Measurements from ENCODE around the gene ART5.

DNA sequence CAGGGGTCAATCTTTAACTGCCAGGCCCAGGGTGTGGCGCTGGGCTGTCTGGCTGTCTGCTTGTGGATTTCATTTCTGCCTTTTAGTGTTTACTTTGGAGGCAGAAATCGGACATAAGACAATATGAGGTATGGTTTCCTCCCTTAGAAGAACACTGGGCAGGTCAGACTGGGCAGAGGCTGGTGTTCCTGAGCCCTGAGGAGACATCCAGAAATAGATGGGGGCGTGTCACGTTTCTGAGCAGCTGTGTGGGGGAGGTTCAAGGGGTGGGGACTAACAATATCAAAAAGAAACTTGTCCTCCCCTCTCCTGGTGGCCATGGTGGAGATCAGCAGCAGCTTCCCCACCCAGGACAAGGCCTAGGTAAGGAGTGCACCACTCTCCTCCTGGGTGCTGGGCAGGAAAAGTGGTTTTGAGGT lies 3.0 kb upstream of the ART5 start, which contains the start of gene ART1:
- TF ChIP-seq, protein P1, sequence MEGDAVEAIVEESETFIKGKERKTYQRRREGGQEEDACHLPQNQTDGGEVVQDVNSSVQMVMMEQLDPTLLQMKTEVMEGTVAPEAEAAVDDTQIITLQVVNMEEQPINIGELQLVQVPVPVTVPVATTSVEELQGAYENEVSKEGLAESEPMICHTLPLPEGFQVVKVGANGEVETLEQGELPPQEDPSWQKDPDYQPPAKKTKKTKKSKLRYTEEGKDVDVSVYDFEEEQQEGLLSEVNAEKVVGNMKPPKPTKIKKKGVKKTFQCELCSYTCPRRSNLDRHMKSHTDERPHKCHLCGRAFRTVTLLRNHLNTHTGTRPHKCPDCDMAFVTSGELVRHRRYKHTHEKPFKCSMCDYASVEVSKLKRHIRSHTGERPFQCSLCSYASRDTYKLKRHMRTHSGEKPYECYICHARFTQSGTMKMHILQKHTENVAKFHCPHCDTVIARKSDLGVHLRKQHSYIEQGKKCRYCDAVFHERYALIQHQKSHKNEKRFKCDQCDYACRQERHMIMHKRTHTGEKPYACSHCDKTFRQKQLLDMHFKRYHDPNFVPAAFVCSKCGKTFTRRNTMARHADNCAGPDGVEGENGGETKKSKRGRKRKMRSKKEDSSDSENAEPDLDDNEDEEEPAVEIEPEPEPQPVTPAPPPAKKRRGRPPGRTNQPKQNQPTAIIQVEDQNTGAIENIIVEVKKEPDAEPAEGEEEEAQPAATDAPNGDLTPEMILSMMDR (IDR thresholded peaks at IDR 0.05) = peak in 1 of 5 experiments; percentile 22
- no peak for TF ChIP-seq POLR2A (IDR thresholded peaks at IDR 0.05)
